Astrocyte (in vitro differentiated cells and primary cell): Measurements from ENCODE around the gene ZFR. TPM values are rescaled to one million over a fixed set of nuclear protein-coding genes. Genes with fewer than 3 reads are reported as not detected.
"Not testable (repeated sequence)": the region's sequence is repeated elsewhere in the genome, so short reads cannot be mapped to it uniquely, and the experiment has no call there.

Experiments
- DNase-seq: peaks from one replicate; pipeline ENCODE4 v3.0.0-alpha.2; 2010; ENCODE audit warnings: low read depth
- FAIRE-seq: peaks from 2 replicates; lab custom pipeline; 2011; peaks lifted over from hg19 to GRCh38; lab: Jason Lieb, UNC
- H2AFZ ChIP-seq: 2 replicates; pipeline ENCODE4 v1.6.0; 2012; ENCODE audit warnings: low read depth, low read length, inconsistent platforms
- H3K27ac ChIP-seq: 2 replicates; pipeline ENCODE4 v1.5.1; 2011; ENCODE audit warnings: low read depth, low read length, inconsistent platforms
- H3K27me3 ChIP-seq: 2 replicates; pipeline ENCODE4 v1.6.0; 2011; ENCODE audit warnings: low read length, inconsistent platforms; ENCODE audit not compliant: insufficient read depth
- H3K36me3 ChIP-seq: 2 replicates; pipeline ENCODE4 v1.5.1; 2011; ENCODE audit warnings: low read length, inconsistent platforms; ENCODE audit not compliant: insufficient read depth
- H3K4me1 ChIP-seq: 2 replicates; pipeline ENCODE4 v1.5.1; 2011; ENCODE audit warnings: low read length, inconsistent platforms; ENCODE audit not compliant: insufficient read depth
- H3K4me2 ChIP-seq: 2 replicates; pipeline ENCODE4 v1.6.0; 2012; ENCODE audit warnings: low read length, inconsistent platforms
- H3K4me3 ChIP-seq: 2 replicates; pipeline ENCODE4 v1.5.1; 2011; ENCODE audit warnings: low read depth, mild to moderate bottlenecking, low read length, inconsistent platforms; ENCODE audit not compliant: insufficient read depth
- H3K79me2 ChIP-seq: 2 replicates; pipeline ENCODE4 v1.6.0; 2012; ENCODE audit warnings: mild to moderate bottlenecking, low read length, inconsistent platforms; ENCODE audit not compliant: insufficient read depth
- H3K9ac ChIP-seq: 2 replicates; pipeline ENCODE4 v1.6.0; 2012; ENCODE audit warnings: mild to moderate bottlenecking, low read length, inconsistent platforms
- H3K9me3 ChIP-seq: 2 replicates; pipeline ENCODE4 v1.5.1; 2012; ENCODE audit warnings: low read depth, mild to moderate bottlenecking, low read length, inconsistent platforms; ENCODE audit not compliant: insufficient read depth
- H4K20me1 ChIP-seq: 2 replicates; pipeline ENCODE4 v1.6.0; 2012; ENCODE audit warnings: low read length, inconsistent platforms; ENCODE audit not compliant: insufficient read depth
- H3K27ac Mint-ChIP-seq: one replicate; pipeline ENCODE4 v1.8.0; 2021; ENCODE audit warnings: mild to moderate bottlenecking, mixed read lengths; ENCODE audit not compliant: unreplicated experiment
- H3K27me3 Mint-ChIP-seq: one replicate; pipeline ENCODE4 v1.8.0; 2021; ENCODE audit warnings: low read depth, mixed read lengths; ENCODE audit not compliant: unreplicated experiment
- H3K36me3 Mint-ChIP-seq: one replicate; pipeline ENCODE4 v1.8.0; 2021; ENCODE audit warnings: low read depth, mixed read lengths; ENCODE audit not compliant: unreplicated experiment
- H3K4me1 Mint-ChIP-seq: one replicate; pipeline ENCODE4 v1.8.0; 2021; ENCODE audit warnings: low read depth, mixed read lengths; ENCODE audit not compliant: unreplicated experiment
- H3K4me3 Mint-ChIP-seq: one replicate; pipeline ENCODE4 v1.8.0; 2021; ENCODE audit warnings: mild to moderate bottlenecking, moderate library complexity, mixed read lengths; ENCODE audit not compliant: unreplicated experiment
- H3K9me3 Mint-ChIP-seq: one replicate; pipeline ENCODE4 v1.8.0; 2021; ENCODE audit warnings: mild to moderate bottlenecking, mixed read lengths; ENCODE audit not compliant: unreplicated experiment
- CTCF ChIP-seq: IDR thresholded peaks from 2 replicates; pipeline ENCODE4 v1.5.1; 2011; ENCODE audit warnings: low read depth, mild to moderate bottlenecking, inconsistent platforms, low read length, moderate library complexity; ENCODE audit not compliant: insufficient read depth
- EZH2 ChIP-seq: IDR thresholded peaks from 2 replicates; pipeline ENCODE4 v1.6.1; 2012; ENCODE audit warnings: mild to moderate bottlenecking, low read length, inconsistent platforms; ENCODE audit not compliant: insufficient read depth
- total RNA-seq: library from RNA; stranded (reverse); gene quantifications from 2 replicates; pipeline ENCODE4 v1.2.1, GENCODE V29; 2021

The ZFR gene
- total RNA-seq, 1 donor from 2014 or later: 68.4 TPM

GRCh38 chr5:32435383-32435782, 9.2 kb downstream of the ZFR start:
- Histone ChIP-seq H3K9ac (no peak overlapping the region), H3K27me3 (no peaks in the 10 kb centered on the region), H2AFZ (no peak overlapping the region), H4K20me1 (peaks cover 82% of the 10 kb centered on the region), H3K27ac (no peak overlapping the region), H3K79me2 (peaks cover 98% of the 10 kb centered on the region), H3K9me3 (no peaks in the 10 kb centered on the region), H3K4me3 (no peak overlapping the region), H3K4me2 (no peak overlapping the region), H3K4me1 (no peaks in the 10 kb centered on the region), H3K36me3 (no peaks in the 10 kb centered on the region)
- no peak for TF ChIP-seq CTCF
- TF ChIP-seq EZH2: no peak
- H3K9me3 Mint-ChIP-seq: no peaks in the 10 kb centered on the region
- DNase-seq: no peak
- H3K27ac Mint-ChIP-seq: no peak overlapping the region
- FAIRE-seq: no peak
- no peaks in the 10 kb centered on the region for H3K36me3 Mint-ChIP-seq
- no peaks in the 10 kb centered on the region for H3K27me3 Mint-ChIP-seq
- H3K4me1 Mint-ChIP-seq: no peaks in the 10 kb centered on the region
- no peak overlapping the region for H3K4me3 Mint-ChIP-seq

GRCh38 chr5:32434221-32434620, 10.3 kb downstream of the ZFR start:
- H3K9me3 ChIP-seq: no peaks in the 10 kb centered on the region
- no peak overlapping the region for H3K4me3 Mint-ChIP-seq
- DNase-seq (no peak), FAIRE-seq (no peak)
- H3K4me2 ChIP-seq: no peak overlapping the region
- H3K27ac Mint-ChIP-seq: no peak overlapping the region
- peaks cover 2% of the 10 kb centered on the region for H3K36me3 Mint-ChIP-seq
- no peaks in the 10 kb centered on the region for H3K4me1 ChIP-seq
- H3K4me3 ChIP-seq: no peak overlapping the region
- no peaks in the 10 kb centered on the region for H3K4me1 Mint-ChIP-seq
- H3K79me2 ChIP-seq: peaks cover 98% of the 10 kb centered on the region
- peaks cover 4% of the 10 kb centered on the region for H3K36me3 ChIP-seq
- no peaks in the 10 kb centered on the region for H3K27me3 ChIP-seq
- H2AFZ ChIP-seq: no peak overlapping the region
- no peak overlapping the region for H3K9ac ChIP-seq
- peaks cover 83% of the 10 kb centered on the region for H4K20me1 ChIP-seq
- H3K9me3 Mint-ChIP-seq: no peaks in the 10 kb centered on the region
- H3K27ac ChIP-seq: no peak overlapping the region
- H3K27me3 Mint-ChIP-seq: no peaks in the 10 kb centered on the region
- TF ChIP-seq CTCF (no peak), EZH2 (no peak)

GRCh38 chr5:32432633-32433032, 11.9 kb downstream of the ZFR start:
- Histone ChIP-seq H4K20me1 (peaks cover 86% of the 10 kb centered on the region), H3K79me2 (peaks cover 98% of the 10 kb centered on the region), H3K4me3 (no peak overlapping the region), H2AFZ (no peak overlapping the region), H3K9ac (no peak overlapping the region), H3K27ac (no peak overlapping the region), H3K9me3 (no peaks in the 10 kb centered on the region), H3K4me2 (no peak overlapping the region), H3K27me3 (no peaks in the 10 kb centered on the region), H3K4me1 (no peaks in the 10 kb centered on the region), H3K36me3 (peaks cover 9% of the 10 kb centered on the region)
- Mint-ChIP-seq H3K27me3 (no peaks in the 10 kb centered on the region), H3K27ac (no peak overlapping the region), H3K4me3 (no peak overlapping the region), H3K36me3 (peaks cover 4% of the 10 kb centered on the region), H3K4me1 (no peaks in the 10 kb centered on the region), H3K9me3 (no peaks in the 10 kb centered on the region)
- no peak for FAIRE-seq
- DNase-seq: no peak
- no peak for TF ChIP-seq CTCF
- no peak for TF ChIP-seq EZH2

- FAIRE-seq, H3K36me3 ChIP-seq, H3K27me3 Mint-ChIP-seq, H3K4me1 Mint-ChIP-seq, H3K36me3 Mint-ChIP-seq, H3K9me3 ChIP-seq, H3K9ac ChIP-seq, H3K4me2 ChIP-seq, H3K4me3 Mint-ChIP-seq, DNase-seq, H3K4me1 ChIP-seq, H3K27ac ChIP-seq, H3K27ac Mint-ChIP-seq, H2AFZ ChIP-seq, H3K9me3 Mint-ChIP-seq, H3K27me3 ChIP-seq, H3K4me3 ChIP-seq: not testable (repeated sequence)
- Histone ChIP-seq H3K79me2 (peaks cover 99% of the 10 kb centered on the region), H4K20me1 (peaks cover 94% of the 10 kb centered on the region)
Measured at GRCh38 chr5:32430825-32431224, 13.7 kb downstream of the ZFR start.
